Caco-2 (cell line): ENCODE results near the gene GLI3. TPM values are rescaled to one million over a fixed set of nuclear protein-coding genes. Genes with fewer than 3 reads are reported as not detected.

Experiments
- BruUV-seq: library from RNA; stranded (reverse); fragments of 400-500 nt; replicated peaks from 2 replicates; lab custom pipeline; 2021; lab: Mats Ljungman, UMichigan
- CTCF ChIA-PET: fragments of 300-600 bp; sonication (Branson Sonifier 250); formaldehyde crosslinking; loops from one replicate; lab custom pipeline; 2022; ENCODE audit warnings: antibody characterized with exemption; lab: Charles Lee
- POLR2A ChIA-PET: fragments of 300-600 bp; sonication (Branson Sonifier 250); formaldehyde crosslinking; loops from one replicate; lab custom pipeline; 2022; ENCODE audit warnings: antibody characterized with exemption; lab: Charles Lee
- DNase-seq, 2 experiments: peaks; one replicate each; pipeline versions ENCODE4 v3.0.0 to v3.0.0-alpha.2; 2020 to 2022
- H3K27me3 ChIP-seq: replicated peaks from 2 replicates; pipeline ENCODE4 v1.6.0; 2011; ENCODE audit warnings: low read length; ENCODE audit not compliant: control insufficient read depth, insufficient read depth
- H3K36me3 ChIP-seq: 2 replicates; pipeline ENCODE4 v1.5.1; 2011; ENCODE audit warnings: low read length; ENCODE audit not compliant: control insufficient read depth, insufficient read depth
- H3K4me1 ChIP-seq: fragments of 250-450 bp; sonication (Bioruptor Pico); 2 replicates; pipeline ENCODE4 v1.5.1; 2020; ENCODE audit warnings: mild to moderate bottlenecking
- H3K4me3 ChIP-seq: 2 replicates; pipeline ENCODE4 v1.5.1; 2011; ENCODE audit warnings: low read depth, mild to moderate bottlenecking, control low read depth, low read length
- H3K9me3 ChIP-seq: fragments of 250-450 bp; sonication (Bioruptor Pico); 2 replicates; pipeline ENCODE4 v1.5.1; 2020; ENCODE audit warnings: mild to moderate bottlenecking, moderate library complexity
- H3K27ac Mint-ChIP-seq: one replicate; pipeline ENCODE4 v1.8.0; 2022; ENCODE audit warnings: mixed read lengths; ENCODE audit not compliant: unreplicated experiment
- H3K27me3 Mint-ChIP-seq: one replicate; pipeline ENCODE4 v1.8.0; 2022; ENCODE audit warnings: mixed read lengths; ENCODE audit not compliant: insufficient read depth, unreplicated experiment
- H3K36me3 Mint-ChIP-seq: one replicate; pipeline ENCODE4 v1.8.0; 2022; ENCODE audit warnings: mild to moderate bottlenecking, mixed read lengths; ENCODE audit not compliant: insufficient read depth, unreplicated experiment
- H3K4me1 Mint-ChIP-seq: one replicate; pipeline ENCODE4 v1.8.0; 2022; ENCODE audit warnings: low read depth, mixed read lengths; ENCODE audit not compliant: unreplicated experiment
- H3K4me3 Mint-ChIP-seq: one replicate; pipeline ENCODE4 v1.8.0; 2022; ENCODE audit warnings: mild to moderate bottlenecking, moderate library complexity, mixed read lengths; ENCODE audit not compliant: unreplicated experiment
- H3K9me3 Mint-ChIP-seq: one replicate; pipeline ENCODE4 v1.8.0; 2022; ENCODE audit warnings: mixed read lengths; ENCODE audit not compliant: unreplicated experiment
- CTCF ChIP-seq, 2 experiments: fragments of 200-600 bp in 1 of 2; IDR thresholded peaks; 1 replicate in 1 of 2; 2 replicates in 1 of 2; pipeline versions ENCODE4 v1.5.1 to v1.8.0; 2011 to 2022; ENCODE audit warnings: antibody characterized with exemption in 1 of 2, control low read depth in 1 of 2, inconsistent platforms in 1 of 2, low read depth in 1 of 2, low read length in 1 of 2, mild to moderate bottlenecking in 1 of 2, moderate library complexity in 1 of 2; ENCODE audit not compliant: insufficient read depth in 1 of 2, severe bottlenecking in 1 of 2, unreplicated experiment in 1 of 2
- intact Hi-C: fragments of 100-400 bp; cut with micrococcal nuclease; formaldehyde crosslinking; loops from one replicate; pipeline ENCODE4 v1.10.0; 2022; ENCODE audit not compliant: unreplicated experiment
- total RNA-seq: library from RNA; stranded (reverse); gene quantifications from 2 replicates; pipeline ENCODE4 v1.2.3, GENCODE V29; 2022

Gene GLI3
- total RNA-seq, 1 experiment from 2014 or later = 1.00 TPM

DNA sequence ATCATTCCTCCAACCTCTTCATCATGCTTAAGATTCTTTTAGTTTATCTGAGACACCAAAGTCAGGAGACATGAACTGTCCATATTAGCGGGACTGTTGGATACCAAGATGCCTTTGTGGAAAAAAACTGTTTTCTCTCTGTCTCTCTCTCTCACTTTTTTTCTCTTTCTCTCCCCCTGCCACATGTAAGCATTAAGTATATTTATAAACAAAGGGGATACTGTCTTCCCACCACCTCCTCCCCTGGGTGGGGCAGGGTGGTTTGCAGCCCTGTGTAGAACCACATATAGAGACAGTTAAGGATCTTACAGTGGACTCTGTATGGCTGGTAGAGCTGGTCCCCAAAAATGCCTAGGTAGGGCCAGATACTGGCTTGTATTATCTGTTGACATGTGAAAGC is 101.3 kb downstream of the GLI3 start:
- Mint-ChIP-seq H3K4me3 (no peak overlapping the region), H3K4me1 (no peaks in the 10 kb centered on the region), H3K9me3 (peaks cover 2% of the 10 kb centered on the region), H3K36me3 (no peaks in the 10 kb centered on the region), H3K27me3 (peaks cover 17% of the 10 kb centered on the region), H3K27ac (no peak overlapping the region)
- CTCF ChIA-PET = no interaction called here
- no peak overlapping the region for H3K4me3 ChIP-seq
- POLR2A ChIA-PET = no interaction called here
- DNase-seq = no peak
- no TSS peak for BruUV-seq
- intact Hi-C loops = no loop called here
- no peak for TF ChIP-seq CTCF (IDR thresholded peaks at IDR 0.05; ENCODE audit: insufficient read depth in 1 of 2, low read depth in 1 of 2, low read length in 1 of 2, severe bottlenecking in 1 of 2, unreplicated experiment in 1 of 2)
- H3K4me1 ChIP-seq = no peaks in the 10 kb centered on the region
- H3K36me3 ChIP-seq = no peaks in the 10 kb centered on the region
- H3K9me3 ChIP-seq = no peaks in the 10 kb centered on the region
- no peaks in the 10 kb centered on the region; the same call in 1 of the 2 replicates for H3K27me3 ChIP-seq

GRCh38 chr7:42134276-42134876 is 102.6 kb downstream of the GLI3 start:
- POLR2A ChIA-PET = no interaction called here
- Mint-ChIP-seq H3K9me3 (peaks cover 11% of the 10 kb centered on the region), H3K4me3 (no peak overlapping the region), H3K4me1 (no peaks in the 10 kb centered on the region), H3K36me3 (no peaks in the 10 kb centered on the region), H3K27me3 (peaks cover 19% of the 10 kb centered on the region), H3K27ac (no peak overlapping the region)
- Histone ChIP-seq H3K4me3 (no peak overlapping the region), H3K36me3 (no peaks in the 10 kb centered on the region), H3K27me3 (no peaks in the 10 kb centered on the region; the same call in 1 of the 2 replicates), H3K9me3 (no peaks in the 10 kb centered on the region), H3K4me1 (no peaks in the 10 kb centered on the region)
- DNase-seq = no peak
- no TSS peak for BruUV-seq
- intact Hi-C loops = no loop called here
- no peak for TF ChIP-seq CTCF (IDR thresholded peaks at IDR 0.05; ENCODE audit: insufficient read depth in 1 of 2, low read depth in 1 of 2, low read length in 1 of 2, severe bottlenecking in 1 of 2, unreplicated experiment in 1 of 2)
- CTCF ChIA-PET = no interaction called here

GRCh38 chr7:42133321-42133720 is 103.7 kb downstream of the GLI3 start:
- BruUV-seq = no TSS peak
- Histone ChIP-seq H3K36me3 (no peaks in the 10 kb centered on the region), H3K4me1 (no peaks in the 10 kb centered on the region), H3K4me3 (no peak overlapping the region), H3K9me3 (no peaks in the 10 kb centered on the region), H3K27me3 (no peaks in the 10 kb centered on the region; the same call in 1 of the 2 replicates)
- no peak for TF ChIP-seq CTCF (IDR thresholded peaks at IDR 0.05; ENCODE audit: insufficient read depth in 1 of 2, low read depth in 1 of 2, low read length in 1 of 2, severe bottlenecking in 1 of 2, unreplicated experiment in 1 of 2)
- no peak for DNase-seq
- H3K27me3 Mint-ChIP-seq = peaks cover 19% of the 10 kb centered on the region
- H3K4me3 Mint-ChIP-seq = no peak overlapping the region
- H3K27ac Mint-ChIP-seq = no peak overlapping the region
- H3K4me1 Mint-ChIP-seq = no peaks in the 10 kb centered on the region
- ChIA-PET POLR2A (no interaction called here), CTCF (no interaction called here)
- peaks cover 11% of the 10 kb centered on the region for H3K9me3 Mint-ChIP-seq
- no peaks in the 10 kb centered on the region for H3K36me3 Mint-ChIP-seq
- intact Hi-C loops = no loop called here
